Measurements from ENCODE around the gene ECE2.

The ECE2 gene

GRCh38 chr3:184275381-184275701 is 481 bp upstream of the ECE2 start:
- H3K4me1 ChIP-seq = peaks cover 0 to 9% (median 0%) of the 10 kb centered on the region in 10 experiments; a peak in 4 of 20 replicates
- H3K4me2 ChIP-seq = no peak overlapping the region
- TF ChIP-seq Cebpa-rat (IDR thresholded peaks at IDR 0.05) = no peak
- no peaks in the 10 kb centered on the region for H3K9me3 ChIP-seq (replicated peaks in 1 of 11)
- H4K20me1 ChIP-seq = no peaks in the 10 kb centered on the region
- no peaks in the 10 kb centered on the region for H3K36me3 ChIP-seq
- H3K27me3 ChIP-seq = peaks cover 25 to 41% (median 32%) of the 10 kb centered on the region in 11 experiments
- H3K9ac ChIP-seq = no peak overlapping the region
- no peak overlapping the region for H3K27ac ChIP-seq
- H3K4me3 ChIP-seq = no peak overlapping the region

- H3K27ac ChIP-seq = no peak overlapping the region
- H3K9ac ChIP-seq = no peak overlapping the region
- H3K4me1 ChIP-seq = peaks cover 0 to 5% (median 0%) of the 10 kb centered on the region in 10 experiments; a peak in 4 of 20 replicates
- H3K4me3 ChIP-seq = no peak overlapping the region
- no peaks in the 10 kb centered on the region for H4K20me1 ChIP-seq
- H3K27me3 ChIP-seq = peaks cover 25 to 41% (median 32%) of the 10 kb centered on the region in 11 experiments
- TF ChIP-seq Cebpa-rat (IDR thresholded peaks at IDR 0.05) = no peak
- no peaks in the 10 kb centered on the region for H3K36me3 ChIP-seq
- peaks cover 0 to under 1% (median 0%) of the 10 kb centered on the region in 11 experiments; a peak in 1 of 22 replicates for H3K9me3 ChIP-seq (replicated peaks in 1 of 11)
- H3K4me2 ChIP-seq = no peak overlapping the region
Measured at GRCh38 chr3:184277366-184277765, 1.5 kb downstream of the ECE2 start.

GRCh38 chr3:184282941-184283340 is 7.1 kb downstream of the ECE2 start:
- Histone ChIP-seq H3K27me3 (peaks cover 0 to 1% (median 0%) of the 10 kb centered on the region in 11 experiments; a peak in 1 of 22 replicates), H3K9me3 (replicated peaks in 1 of 11) (peaks cover 0 to 6% (median 0%) of the 10 kb centered on the region in 11 experiments; a peak in 3 of 22 replicates), H3K4me1 (no peaks in the 10 kb centered on the region; a peak in 1 of 20 replicates), H4K20me1 (no peaks in the 10 kb centered on the region), H3K27ac (no peak overlapping the region), H3K4me2 (no peak overlapping the region), H3K9ac (no peak overlapping the region), H3K36me3 (no peaks in the 10 kb centered on the region), H3K4me3 (no peak overlapping the region)
- TF ChIP-seq Cebpa-rat (IDR thresholded peaks at IDR 0.05) = no peak

GRCh38 chr3:184283681-184284080 is 7.9 kb downstream of the ECE2 start:
- H3K4me1 ChIP-seq = no peaks in the 10 kb centered on the region; a peak in 1 of 20 replicates
- peaks cover 0 to 6% (median 0%) of the 10 kb centered on the region in 11 experiments; a peak in 3 of 22 replicates for H3K9me3 ChIP-seq (replicated peaks in 1 of 11)
- no peak overlapping the region for H3K27ac ChIP-seq
- no peak overlapping the region for H3K4me2 ChIP-seq
- H4K20me1 ChIP-seq = no peaks in the 10 kb centered on the region
- H3K4me3 ChIP-seq = no peak overlapping the region
- no peak for TF ChIP-seq Cebpa-rat (IDR thresholded peaks at IDR 0.05)
- no peak overlapping the region for H3K9ac ChIP-seq
- H3K36me3 ChIP-seq = no peaks in the 10 kb centered on the region
- H3K27me3 ChIP-seq = no peaks in the 10 kb centered on the region; a peak in 1 of 22 replicates

- Histone ChIP-seq H3K9me3 (replicated peaks in 1 of 11) (peaks cover 0 to 6% (median 0%) of the 10 kb centered on the region in 11 experiments; a peak in 3 of 22 replicates), H3K36me3 (no peaks in the 10 kb centered on the region), H3K4me2 (no peak overlapping the region), H3K27me3 (no peaks in the 10 kb centered on the region; a peak in 1 of 22 replicates), H3K4me3 (no peak overlapping the region), H3K9ac (no peak overlapping the region), H3K4me1 (no peaks in the 10 kb centered on the region; a peak in 1 of 20 replicates), H4K20me1 (no peaks in the 10 kb centered on the region), H3K27ac (no peak overlapping the region)
- no peak for TF ChIP-seq Cebpa-rat (IDR thresholded peaks at IDR 0.05)
Measured at GRCh38 chr3:184284696-184285095, 8.9 kb downstream of the ECE2 start.

GRCh38 chr3:184289426-184289938 is 13.7 kb downstream of the ECE2 start:
- Histone ChIP-seq H3K27me3 (no peaks in the 10 kb centered on the region), H3K4me1 (no peaks in the 10 kb centered on the region; a peak in 1 of 20 replicates), H4K20me1 (no peaks in the 10 kb centered on the region), H3K27ac (no peak overlapping the region), H3K36me3 (no peaks in the 10 kb centered on the region), H3K9me3 (replicated peaks in 1 of 11) (no peaks in the 10 kb centered on the region), H3K9ac (no peak overlapping the region), H3K4me2 (0 out of 22 replicates have a peak overlapping the region, but pooled peaks of 1 of the 11 experiments have one; percentile 16), H3K4me3 (no peak overlapping the region)
- no peak for TF ChIP-seq Cebpa-rat (IDR thresholded peaks at IDR 0.05)

DNA sequence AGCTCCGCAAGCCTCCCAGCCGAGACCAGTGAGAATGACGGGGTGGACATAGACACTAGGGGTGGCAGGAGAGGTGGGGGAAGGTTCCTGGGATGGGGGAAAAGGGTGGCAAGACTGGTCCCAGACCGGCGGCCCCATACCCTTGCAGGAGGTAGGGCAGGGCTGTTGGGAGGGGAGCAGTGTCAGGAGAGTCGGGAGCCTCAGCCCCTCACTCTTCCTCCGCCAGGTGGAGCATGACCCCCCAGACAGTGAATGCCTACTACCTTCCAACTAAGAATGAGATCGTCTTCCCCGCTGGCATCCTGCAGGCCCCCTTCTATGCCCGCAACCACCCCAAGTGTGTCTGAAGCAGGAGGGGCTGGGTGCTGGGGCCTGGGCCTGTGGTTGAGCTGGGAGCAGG is 14.5 kb downstream of the ECE2 start:
- TF ChIP-seq Cebpa-rat (IDR thresholded peaks at IDR 0.05) = no peak
- Histone ChIP-seq H3K4me3 (no peak overlapping the region), H3K9ac (no peak overlapping the region)

DNA sequence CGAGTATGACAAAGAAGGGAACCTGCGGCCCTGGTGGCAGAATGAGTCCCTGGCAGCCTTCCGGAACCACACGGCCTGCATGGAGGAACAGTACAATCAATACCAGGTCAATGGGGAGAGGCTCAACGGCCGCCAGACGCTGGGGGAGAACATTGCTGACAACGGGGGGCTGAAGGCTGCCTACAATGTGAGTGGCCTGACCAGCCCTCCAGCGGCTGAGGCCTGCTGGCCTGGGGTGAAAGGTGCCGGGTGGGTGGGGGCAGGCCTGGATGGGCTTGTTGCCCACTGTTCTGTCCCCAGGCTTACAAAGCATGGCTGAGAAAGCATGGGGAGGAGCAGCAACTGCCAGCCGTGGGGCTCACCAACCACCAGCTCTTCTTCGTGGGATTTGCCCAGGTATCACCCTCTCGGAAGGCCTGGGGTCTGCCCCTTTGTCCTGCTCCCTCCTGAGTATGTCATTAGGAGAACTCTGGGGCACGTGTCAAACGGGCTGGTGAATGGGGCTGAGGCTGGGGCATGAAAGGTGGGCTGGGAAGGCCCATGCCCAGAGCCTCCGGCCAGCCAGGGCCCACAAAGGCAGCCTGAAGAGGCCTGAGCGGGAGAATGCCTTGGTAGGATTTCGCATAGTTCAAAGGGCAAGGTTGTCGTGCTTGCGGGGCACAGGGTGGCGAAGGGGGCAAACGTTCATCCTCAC is 15.4 kb downstream of the ECE2 start:
- H3K27ac ChIP-seq = no peak overlapping the region
- no peaks in the 10 kb centered on the region for H3K36me3 ChIP-seq
- no peaks in the 10 kb centered on the region for H4K20me1 ChIP-seq
- no peak overlapping the region for H3K4me3 ChIP-seq
- H3K9me3 ChIP-seq (replicated peaks in 1 of 11) = no peaks in the 10 kb centered on the region
- H3K4me2 ChIP-seq = no peak overlapping the region
- no peaks in the 10 kb centered on the region for H3K4me1 ChIP-seq
- no peaks in the 10 kb centered on the region for H3K27me3 ChIP-seq
- no peak for TF ChIP-seq Cebpa-rat (IDR thresholded peaks at IDR 0.05)
- no peak overlapping the region for H3K9ac ChIP-seq

More for the DNA sequence above, 14.5 kb downstream of the ECE2 start:
- Histone ChIP-seq H4K20me1 (no peaks in the 10 kb centered on the region), H3K27me3 (no peaks in the 10 kb centered on the region), H3K9me3 (replicated peaks in 1 of 11) (no peaks in the 10 kb centered on the region), H3K36me3 (no peaks in the 10 kb centered on the region), H3K27ac (no peak overlapping the region), H3K4me1 (no peaks in the 10 kb centered on the region), H3K4me2 (no peak overlapping the region)

GRCh38 chr3:184291738-184292445 is 16.1 kb downstream of the ECE2 start:
- H3K36me3 ChIP-seq = no peaks in the 10 kb centered on the region
- no peak overlapping the region for H3K4me2 ChIP-seq
- 0 out of 22 replicates have a peak overlapping the region, but pooled peaks of 1 of the 11 experiments have one; percentile 30 for H3K9ac ChIP-seq
- H3K4me1 ChIP-seq = no peaks in the 10 kb centered on the region
- H4K20me1 ChIP-seq = no peaks in the 10 kb centered on the region
- TF ChIP-seq Cebpa-rat (IDR thresholded peaks at IDR 0.05) = no peak
- H3K27me3 ChIP-seq = no peaks in the 10 kb centered on the region
- no peak overlapping the region for H3K27ac ChIP-seq
- no peak overlapping the region for H3K4me3 ChIP-seq
- H3K9me3 ChIP-seq (replicated peaks in 1 of 11) = no peaks in the 10 kb centered on the region
